Measurements from ENCODE around the gene ADGRF3.
"Not testable (repeated sequence)": the region's sequence is repeated elsewhere in the genome, so short reads cannot be mapped to it uniquely, and the experiment has no call there.

ADGRF3 gene

DNA sequence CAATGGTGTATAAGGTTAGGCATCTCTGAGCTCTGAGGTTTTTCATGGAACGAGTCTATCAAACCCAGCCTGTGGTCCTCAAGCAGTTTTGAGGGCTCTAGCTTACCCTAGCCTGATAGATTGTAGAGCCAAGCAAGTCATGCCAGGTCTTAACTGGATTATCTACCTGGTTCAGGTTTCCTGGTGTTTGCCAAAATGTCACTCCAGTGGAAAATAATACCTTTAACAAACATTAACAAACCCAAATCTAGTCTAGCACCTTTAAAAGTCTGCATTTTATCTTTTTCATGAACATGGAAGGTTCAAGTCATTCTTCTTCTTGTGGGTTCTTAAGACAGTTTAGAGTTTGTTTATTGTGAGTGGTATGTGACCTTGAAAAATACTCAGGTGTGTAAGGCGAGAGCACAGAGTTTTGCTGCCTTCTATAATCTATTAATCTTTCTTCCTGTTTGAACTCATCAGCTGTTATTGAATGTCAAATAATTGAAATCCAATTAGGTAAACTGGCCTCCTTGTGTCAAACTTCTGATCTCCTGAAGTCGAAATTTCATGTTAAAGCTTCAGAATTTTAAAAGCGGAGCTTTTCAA lies 13.4 kb upstream of the ADGRF3 start:
- Mint-ChIP-seq H3K9me3 (no peaks in the 10 kb centered on the region), H3K27me3 (no peaks in the 10 kb centered on the region), H3K27ac (no peak overlapping the region), H3K4me3 (no peak overlapping the region), H3K36me3 (peaks cover 6% of the 10 kb centered on the region), H3K4me1 (peaks cover 75% of the 10 kb centered on the region)

DNA sequence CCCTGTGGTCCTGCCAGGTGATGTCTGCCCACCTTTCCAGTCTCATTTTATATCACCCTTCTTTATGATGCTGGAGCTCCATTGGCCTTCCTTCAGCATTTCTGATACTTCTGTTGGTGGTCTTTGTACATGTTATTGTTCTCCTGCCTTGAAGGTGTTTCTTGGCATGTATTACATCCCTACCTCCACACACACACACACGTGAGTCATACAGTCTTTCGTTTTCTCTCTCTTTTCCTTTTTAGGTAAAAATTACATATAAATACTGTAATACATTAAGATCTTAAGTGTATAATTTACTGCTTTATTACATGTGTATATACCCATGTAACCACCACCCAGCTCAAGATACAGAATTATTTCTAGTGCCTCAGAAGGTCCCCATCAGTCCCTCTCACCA lies 10.2 kb upstream of the ADGRF3 start:
- Mint-ChIP-seq H3K36me3 (peaks cover 12% of the 10 kb centered on the region), H3K4me1 (peaks cover 81% of the 10 kb centered on the region), H3K9me3 (no peaks in the 10 kb centered on the region), H3K4me3 (no peak overlapping the region), H3K27me3 (no peaks in the 10 kb centered on the region), H3K27ac (no peak overlapping the region)

DNA sequence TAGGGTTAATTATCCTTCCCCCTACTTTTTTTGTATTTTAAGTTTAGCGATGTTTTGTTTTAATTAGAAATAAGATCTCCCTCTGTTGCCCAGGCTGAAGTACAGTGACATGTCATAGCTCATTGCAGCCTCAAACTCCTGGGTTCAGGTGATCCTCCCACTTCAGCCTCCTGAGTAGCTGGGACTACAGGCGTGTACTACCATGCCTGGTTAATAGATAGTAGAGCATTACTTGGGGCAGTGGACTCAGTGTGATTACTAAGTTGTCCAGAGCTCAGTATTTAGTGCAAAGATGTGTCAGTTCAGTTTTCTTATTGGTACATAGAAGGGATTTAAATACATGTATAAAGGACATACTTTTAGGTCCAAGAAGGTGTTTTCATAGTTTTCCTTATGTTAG lies 9.5 kb upstream of the ADGRF3 start:
- Mint-ChIP-seq H3K36me3 (peaks cover 12% of the 10 kb centered on the region), H3K4me1 (peaks cover 83% of the 10 kb centered on the region), H3K27me3 (no peaks in the 10 kb centered on the region), H3K4me3 (no peak overlapping the region), H3K9me3 (no peaks in the 10 kb centered on the region), H3K27ac (no peak overlapping the region)

DNA sequence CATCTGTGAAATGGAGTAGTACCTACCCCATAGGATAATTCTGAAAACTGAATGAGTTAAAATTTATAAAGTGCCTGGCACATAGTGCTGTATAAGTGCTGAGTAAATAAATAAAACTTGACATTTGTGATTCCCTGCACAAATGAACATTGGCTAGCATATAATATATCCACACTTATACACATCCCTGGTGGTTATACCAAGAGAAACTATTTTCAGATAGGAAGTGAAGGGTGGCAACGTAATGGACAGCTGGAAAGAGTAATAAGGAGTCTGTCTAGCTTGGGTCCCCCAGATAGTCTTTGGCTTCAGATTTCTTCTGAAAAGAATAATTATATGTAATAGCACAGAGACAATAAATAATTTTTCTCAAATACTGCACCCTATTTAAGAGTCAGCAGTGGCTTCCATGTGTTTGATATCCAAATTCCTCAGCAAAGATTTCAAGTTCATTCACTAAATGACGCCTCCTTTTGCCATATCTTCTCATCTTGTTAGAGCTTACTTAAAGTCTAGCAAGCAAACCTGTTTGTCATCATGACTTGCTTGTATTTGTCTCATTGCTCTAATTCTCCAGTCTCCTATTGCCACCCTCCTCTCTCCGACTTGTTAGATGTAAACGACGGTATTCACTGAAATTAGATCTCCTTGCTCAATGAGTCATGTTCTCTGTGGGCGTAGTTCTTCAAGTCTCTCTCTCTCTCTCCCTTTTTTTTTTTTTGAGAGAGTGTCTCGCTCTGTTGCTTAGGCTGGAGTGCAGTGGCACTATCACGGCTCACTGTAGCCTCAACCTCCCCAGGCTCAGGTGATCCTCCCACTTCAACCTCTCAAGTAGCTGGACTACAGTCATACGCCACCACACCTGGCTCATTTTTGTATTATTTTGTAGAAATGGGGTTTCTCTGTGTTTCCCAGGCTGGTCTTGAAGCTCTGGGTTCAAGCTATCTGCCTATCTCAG lies 8.7 kb upstream of the ADGRF3 start:
- no peaks in the 10 kb centered on the region for H3K27me3 Mint-ChIP-seq
- peaks cover 84% of the 10 kb centered on the region for H3K4me1 Mint-ChIP-seq
- H3K4me3 Mint-ChIP-seq, result peak overlapping the region; percentile 23
- no peaks in the 10 kb centered on the region for H3K9me3 Mint-ChIP-seq
- H3K36me3 Mint-ChIP-seq, result peaks cover 12% of the 10 kb centered on the region
- peak overlapping the region; percentile 73 for H3K27ac Mint-ChIP-seq

DNA sequence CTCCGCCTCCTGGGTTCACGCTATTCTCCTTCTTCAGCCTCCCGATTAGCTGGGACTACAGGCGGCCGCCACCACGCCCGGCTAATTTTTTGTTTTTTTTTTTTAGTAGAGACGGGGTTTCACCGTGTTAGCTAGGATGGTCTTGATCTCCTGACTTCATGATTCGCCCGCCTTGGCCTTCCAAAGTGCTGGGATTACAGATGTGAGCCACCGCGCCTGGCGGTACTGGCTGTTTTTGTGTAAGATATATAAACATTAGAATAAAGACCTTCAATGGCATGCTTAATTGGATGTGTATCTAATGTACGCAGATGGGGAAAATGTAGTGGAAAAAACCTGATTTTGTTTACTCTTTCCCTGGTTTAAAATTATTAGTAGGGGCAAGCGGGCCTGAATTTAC lies 7.9 kb upstream of the ADGRF3 start:
- not testable (repeated sequence) for H3K4me3 Mint-ChIP-seq, H3K27me3 Mint-ChIP-seq, H3K9me3 Mint-ChIP-seq, H3K27ac Mint-ChIP-seq
- H3K36me3 Mint-ChIP-seq, result peaks cover 12% of the 10 kb centered on the region
- peaks cover 80% of the 10 kb centered on the region for H3K4me1 Mint-ChIP-seq

DNA sequence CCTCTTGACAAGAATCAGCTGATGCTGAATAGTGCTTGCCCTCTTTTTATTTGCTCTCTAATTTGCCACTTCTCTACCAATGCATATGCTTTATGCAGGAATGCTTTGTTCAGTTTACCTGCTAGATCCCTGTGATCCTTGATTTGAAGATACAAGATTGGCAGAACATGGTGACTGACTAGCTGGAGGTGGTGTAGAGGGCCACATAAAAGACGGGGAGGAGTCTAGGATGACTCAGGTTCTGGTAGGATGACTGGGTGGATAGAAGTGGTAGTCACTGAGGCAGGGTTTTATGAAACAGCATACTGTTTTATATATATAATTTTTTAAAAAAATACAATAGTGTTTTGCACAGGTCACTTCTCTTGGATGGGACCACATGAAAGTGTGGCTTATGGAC lies 6.3 kb upstream of the ADGRF3 start:
- peaks cover 76% of the 10 kb centered on the region for H3K4me1 Mint-ChIP-seq
- no peak overlapping the region for H3K4me3 Mint-ChIP-seq
- H3K27me3 Mint-ChIP-seq, result no peaks in the 10 kb centered on the region
- peaks cover 12% of the 10 kb centered on the region for H3K36me3 Mint-ChIP-seq
- H3K27ac Mint-ChIP-seq, result peak overlapping the region; percentile 69
- no peaks in the 10 kb centered on the region for H3K9me3 Mint-ChIP-seq

DNA sequence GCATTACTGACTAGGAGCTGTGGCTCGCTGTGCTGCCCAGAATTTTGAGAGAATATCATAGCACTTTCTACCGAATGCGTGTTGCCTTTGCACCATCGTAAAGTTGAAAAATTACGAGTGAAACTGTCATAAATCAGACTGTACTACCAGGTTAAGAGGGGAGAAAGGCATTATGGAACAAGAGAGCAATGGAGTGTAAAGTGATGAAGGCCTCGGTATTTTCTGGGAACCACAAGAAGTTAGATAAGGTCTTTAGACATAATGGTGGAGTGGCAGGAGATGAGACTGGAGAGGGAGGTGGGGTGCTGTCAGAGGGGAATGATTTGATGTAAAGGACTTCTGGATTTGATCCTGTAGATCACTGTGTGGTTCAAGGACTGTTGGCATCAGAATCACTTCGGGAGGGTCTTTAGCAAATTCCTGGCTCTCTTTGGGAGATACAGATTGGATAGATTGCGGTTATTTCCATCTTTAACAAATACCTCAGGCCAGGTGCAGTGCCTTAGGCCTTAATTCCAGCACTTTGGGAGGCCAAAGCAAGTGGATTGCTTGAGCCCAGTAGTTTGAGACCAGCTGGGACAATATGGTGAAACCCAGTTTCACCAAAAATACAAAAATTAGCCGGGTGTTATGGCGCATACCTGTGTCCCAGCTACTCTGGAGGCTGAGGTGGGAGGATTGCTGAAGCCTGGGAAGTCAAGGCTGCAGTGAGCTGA lies 4.9 kb upstream of the ADGRF3 start:
- peaks cover 69% of the 10 kb centered on the region for H3K4me1 Mint-ChIP-seq
- no peaks in the 10 kb centered on the region for H3K27me3 Mint-ChIP-seq
- H3K36me3 Mint-ChIP-seq, result peaks cover 11% of the 10 kb centered on the region
- H3K4me3 Mint-ChIP-seq, result no peak overlapping the region
- no peaks in the 10 kb centered on the region for H3K9me3 Mint-ChIP-seq
- peak overlapping the region; percentile 55 for H3K27ac Mint-ChIP-seq

DNA sequence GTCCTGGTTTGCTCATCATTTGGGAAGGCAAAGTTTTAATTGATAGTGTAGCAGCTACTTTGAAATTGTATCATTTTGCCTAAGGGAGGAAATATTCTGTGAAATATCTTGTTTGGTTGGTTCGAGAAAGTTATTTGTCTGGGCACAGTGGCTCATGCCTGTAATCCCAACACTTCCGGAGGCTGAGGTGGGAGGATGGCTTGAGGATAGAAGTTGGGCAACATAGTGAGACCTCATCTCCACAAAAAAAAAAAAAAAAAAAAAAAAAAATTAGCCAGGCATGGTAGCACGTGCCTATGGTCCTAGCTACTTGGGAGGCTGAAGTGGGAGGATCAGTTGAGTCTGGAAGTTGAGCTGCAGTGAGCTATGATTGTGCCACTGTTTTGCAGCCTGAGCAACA lies 3.1 kb upstream of the ADGRF3 start:
- Mint-ChIP-seq H3K36me3 (peaks cover 10% of the 10 kb centered on the region), H3K9me3 (no peaks in the 10 kb centered on the region), H3K4me1 (peaks cover 55% of the 10 kb centered on the region), H3K27ac (peak overlapping the region; percentile 55), H3K4me3 (no peak overlapping the region), H3K27me3 (no peaks in the 10 kb centered on the region)

DNA sequence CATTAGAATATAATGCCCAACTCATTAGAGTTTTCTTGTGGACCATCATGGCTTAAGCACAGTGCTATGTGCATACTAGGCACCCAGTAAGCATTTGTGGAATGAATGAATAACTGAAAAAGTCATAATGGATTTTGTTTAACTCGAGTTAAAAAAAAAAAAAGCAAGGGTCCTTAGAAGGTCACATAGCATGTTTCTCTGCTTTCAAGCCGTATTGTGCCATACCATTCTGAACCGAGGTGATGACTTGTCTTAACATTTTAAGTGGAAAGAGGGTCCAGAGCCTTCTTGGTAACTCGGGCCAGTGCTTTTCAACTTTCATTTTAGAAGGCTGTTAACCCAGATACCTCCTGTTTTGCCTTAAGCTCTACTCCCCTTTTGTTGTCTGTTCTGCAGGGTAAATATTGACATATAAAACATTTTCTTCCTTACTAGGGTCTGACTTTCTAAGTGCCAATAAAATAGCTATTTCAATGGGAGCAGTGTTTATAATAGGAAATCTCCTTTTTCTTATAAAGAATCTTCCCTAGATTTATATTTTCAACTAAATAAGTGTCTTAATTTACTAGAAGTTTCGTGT lies 787 bp upstream of the ADGRF3 start:
- Mint-ChIP-seq H3K36me3 (peaks cover 7% of the 10 kb centered on the region), H3K9me3 (no peaks in the 10 kb centered on the region), H3K27me3 (no peaks in the 10 kb centered on the region), H3K27ac (peak overlapping the region; percentile 96), H3K4me1 (peaks cover 49% of the 10 kb centered on the region), H3K4me3 (peak overlapping the region; percentile 96)

DNA sequence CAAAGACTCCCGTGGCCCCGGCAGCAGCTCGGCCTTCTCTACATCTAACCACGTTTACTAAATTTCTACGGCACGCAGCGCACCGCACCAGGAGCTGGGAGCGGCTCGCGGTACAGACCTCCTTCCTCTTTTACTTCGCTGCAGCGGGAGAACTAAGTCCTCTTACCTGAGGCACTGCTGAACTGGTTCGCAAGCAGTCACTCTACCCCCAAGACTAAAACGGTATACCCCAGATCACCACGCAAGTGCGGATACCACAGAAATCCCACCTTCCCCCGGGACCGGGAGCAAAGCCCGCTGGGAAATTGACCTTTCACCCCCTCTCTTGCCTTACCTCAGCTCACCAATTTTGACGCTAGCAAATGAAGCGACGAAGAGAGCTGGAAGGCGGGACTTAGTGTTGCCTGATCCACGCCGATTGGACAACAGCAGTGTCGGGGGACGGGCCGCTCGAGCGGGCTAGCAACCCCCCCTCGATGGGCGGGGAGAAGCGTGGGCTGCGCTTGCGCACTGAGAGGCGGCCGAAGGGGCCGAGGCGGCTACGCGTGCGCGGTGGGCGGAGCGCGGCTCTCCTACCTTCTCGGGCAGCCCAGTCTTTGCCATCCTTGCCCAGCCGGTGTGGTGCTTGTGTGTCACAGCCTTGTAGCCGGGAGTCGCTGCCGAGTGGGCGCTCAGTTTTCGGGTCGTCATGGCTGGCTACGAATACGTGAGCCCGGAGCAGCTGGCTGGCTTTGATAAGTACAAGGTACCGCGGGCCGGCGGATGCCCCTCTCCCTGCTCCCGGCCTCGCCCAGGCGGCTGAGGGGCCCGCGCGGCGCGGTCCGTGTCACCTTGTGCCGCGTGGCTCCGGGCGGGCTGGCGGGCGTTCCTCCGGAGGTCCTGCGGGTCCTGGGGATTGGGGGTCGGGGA lies 790 bp downstream of the ADGRF3 start, which contains the start of gene SELENOI:
Gene SELENOI, plus strand, starts transcription at position 599 of the 909 bp plus-strand sequence. Its CDS starts 90 bp downstream, at position 689.
- H3K36me3 Mint-ChIP-seq, result peaks cover 5% of the 10 kb centered on the region
- H3K27me3 Mint-ChIP-seq, result no peaks in the 10 kb centered on the region
- no peaks in the 10 kb centered on the region for H3K9me3 Mint-ChIP-seq
- peak within 1 kb of the TSS; percentile 96 for H3K4me3 Mint-ChIP-seq
- H3K27ac Mint-ChIP-seq, result peak within 1 kb of the TSS; percentile 96
- H3K4me1 Mint-ChIP-seq, result peaks cover 36% of the 10 kb centered on the region

DNA sequence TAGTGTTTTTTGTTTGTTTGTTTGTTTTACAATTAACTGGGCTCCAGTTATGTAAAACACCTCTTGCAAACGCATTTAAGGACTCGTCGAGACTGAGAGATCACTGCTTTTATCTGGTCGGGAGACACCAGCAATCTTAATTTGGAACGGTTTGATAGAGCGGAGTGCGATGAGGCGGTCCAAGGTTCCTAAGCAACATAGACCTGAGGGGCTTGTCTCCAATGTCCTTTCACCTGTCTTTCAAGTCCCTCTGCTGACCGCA lies 1.4 kb downstream of the ADGRF3 start:
- Mint-ChIP-seq H3K4me1 (peaks cover 31% of the 10 kb centered on the region), H3K27me3 (no peaks in the 10 kb centered on the region), H3K9me3 (no peaks in the 10 kb centered on the region), H3K36me3 (peaks cover 5% of the 10 kb centered on the region), H3K4me3 (peak overlapping the region; percentile 96), H3K27ac (peak overlapping the region; percentile 96)

DNA sequence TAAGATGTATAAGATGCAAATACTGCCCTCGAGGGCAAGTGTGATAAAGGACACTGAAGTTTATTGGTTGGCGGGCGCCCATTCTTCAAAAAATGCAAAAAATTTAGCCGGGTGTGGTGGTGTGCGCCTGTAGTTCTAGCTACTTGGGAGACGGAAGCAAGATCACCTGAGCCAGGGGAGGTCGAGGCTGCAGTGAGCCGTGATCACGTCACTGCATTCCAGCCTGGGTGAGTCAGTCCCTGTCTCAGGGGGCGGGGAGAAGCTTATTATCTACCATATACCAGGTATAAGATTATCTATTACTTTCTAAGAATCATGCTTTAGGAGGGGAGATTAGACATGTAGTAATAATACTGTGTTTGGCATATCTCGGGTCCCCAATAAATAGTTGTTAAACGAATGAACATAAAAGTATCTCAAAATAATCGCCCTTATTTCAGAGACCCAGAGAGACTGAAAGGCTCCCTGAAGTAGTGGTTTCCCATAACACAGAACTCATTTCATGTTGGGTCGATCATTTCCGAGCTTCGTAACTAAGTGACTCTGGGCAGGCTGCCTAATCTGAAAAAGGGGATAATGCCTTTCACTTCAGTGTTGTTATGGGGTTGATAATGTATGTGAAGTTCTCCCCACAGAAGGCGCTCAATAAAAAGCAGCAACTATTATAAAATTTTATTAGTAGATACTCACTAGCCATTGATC lies 1.9 kb downstream of the ADGRF3 start:
- Mint-ChIP-seq H3K27me3 (no peaks in the 10 kb centered on the region), H3K4me1 (peaks cover 30% of the 10 kb centered on the region), H3K27ac (peak overlapping the region; percentile 96), H3K9me3 (no peaks in the 10 kb centered on the region), H3K4me3 (peak overlapping the region; percentile 96), H3K36me3 (peaks cover 5% of the 10 kb centered on the region)

DNA sequence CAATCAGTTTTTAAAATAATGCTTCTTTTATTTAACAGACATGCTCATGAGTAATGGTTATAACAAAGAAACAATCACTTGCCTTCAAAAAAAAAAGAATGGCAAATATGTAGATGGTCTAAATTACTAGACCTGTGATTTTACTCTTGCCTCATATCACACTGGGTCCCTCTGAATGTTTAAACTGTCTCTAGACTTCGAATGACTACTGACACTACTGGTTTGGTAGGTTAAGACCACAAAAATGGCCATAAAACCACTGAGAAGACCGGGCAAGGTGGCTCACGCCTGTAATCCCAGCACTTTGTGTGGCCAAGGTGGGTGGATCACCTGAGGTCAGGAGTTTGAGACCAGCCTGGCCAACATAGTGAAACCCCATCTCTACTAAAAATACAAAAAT lies 5.8 kb downstream of the ADGRF3 start:
- Mint-ChIP-seq H3K9me3 (no peaks in the 10 kb centered on the region), H3K27ac (peak overlapping the region; percentile 8), H3K27me3 (no peaks in the 10 kb centered on the region), H3K36me3 (peaks cover 3% of the 10 kb centered on the region), H3K4me1 (peaks cover 17% of the 10 kb centered on the region), H3K4me3 (no peak overlapping the region)

DNA sequence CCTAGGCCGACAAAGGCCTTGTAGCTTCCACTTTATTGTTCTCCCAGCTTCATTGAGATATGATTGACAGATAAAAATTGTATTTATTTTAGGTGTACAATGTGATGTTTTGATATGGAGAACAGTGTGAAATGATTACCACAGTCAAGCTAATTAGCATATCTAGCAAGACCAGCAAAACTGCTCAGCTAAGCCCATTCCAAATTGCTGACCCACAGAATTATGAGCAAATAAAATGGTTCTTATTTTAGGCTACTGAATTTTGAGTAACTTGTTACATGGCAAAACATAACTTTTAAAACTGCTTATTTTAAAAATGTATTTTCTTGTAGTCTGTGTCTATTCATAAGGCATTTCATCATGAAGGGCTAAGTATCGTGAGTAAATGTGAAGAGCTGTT lies 9.3 kb downstream of the ADGRF3 start:
- H3K27me3 Mint-ChIP-seq, result no peaks in the 10 kb centered on the region
- H3K9me3 Mint-ChIP-seq, result no peaks in the 10 kb centered on the region
- H3K36me3 Mint-ChIP-seq, result no peaks in the 10 kb centered on the region
- no peak overlapping the region for H3K27ac Mint-ChIP-seq
- H3K4me1 Mint-ChIP-seq, result peaks cover 7% of the 10 kb centered on the region
- no peak overlapping the region for H3K4me3 Mint-ChIP-seq

Data from activated naive CD4-positive, alpha-beta T cell treated with anti-CD3 and anti-CD28 coated beads, Interleukin-2, amount 50 U/mL, for 24 hours (primary cell).